ENCODE measurements around the gene DHX36.

DHX36 gene, protein sequence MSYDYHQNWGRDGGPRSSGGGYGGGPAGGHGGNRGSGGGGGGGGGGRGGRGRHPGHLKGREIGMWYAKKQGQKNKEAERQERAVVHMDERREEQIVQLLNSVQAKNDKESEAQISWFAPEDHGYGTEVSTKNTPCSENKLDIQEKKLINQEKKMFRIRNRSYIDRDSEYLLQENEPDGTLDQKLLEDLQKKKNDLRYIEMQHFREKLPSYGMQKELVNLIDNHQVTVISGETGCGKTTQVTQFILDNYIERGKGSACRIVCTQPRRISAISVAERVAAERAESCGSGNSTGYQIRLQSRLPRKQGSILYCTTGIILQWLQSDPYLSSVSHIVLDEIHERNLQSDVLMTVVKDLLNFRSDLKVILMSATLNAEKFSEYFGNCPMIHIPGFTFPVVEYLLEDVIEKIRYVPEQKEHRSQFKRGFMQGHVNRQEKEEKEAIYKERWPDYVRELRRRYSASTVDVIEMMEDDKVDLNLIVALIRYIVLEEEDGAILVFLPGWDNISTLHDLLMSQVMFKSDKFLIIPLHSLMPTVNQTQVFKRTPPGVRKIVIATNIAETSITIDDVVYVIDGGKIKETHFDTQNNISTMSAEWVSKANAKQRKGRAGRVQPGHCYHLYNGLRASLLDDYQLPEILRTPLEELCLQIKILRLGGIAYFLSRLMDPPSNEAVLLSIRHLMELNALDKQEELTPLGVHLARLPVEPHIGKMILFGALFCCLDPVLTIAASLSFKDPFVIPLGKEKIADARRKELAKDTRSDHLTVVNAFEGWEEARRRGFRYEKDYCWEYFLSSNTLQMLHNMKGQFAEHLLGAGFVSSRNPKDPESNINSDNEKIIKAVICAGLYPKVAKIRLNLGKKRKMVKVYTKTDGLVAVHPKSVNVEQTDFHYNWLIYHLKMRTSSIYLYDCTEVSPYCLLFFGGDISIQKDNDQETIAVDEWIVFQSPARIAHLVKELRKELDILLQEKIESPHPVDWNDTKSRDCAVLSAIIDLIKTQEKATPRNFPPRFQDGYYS

DNA sequence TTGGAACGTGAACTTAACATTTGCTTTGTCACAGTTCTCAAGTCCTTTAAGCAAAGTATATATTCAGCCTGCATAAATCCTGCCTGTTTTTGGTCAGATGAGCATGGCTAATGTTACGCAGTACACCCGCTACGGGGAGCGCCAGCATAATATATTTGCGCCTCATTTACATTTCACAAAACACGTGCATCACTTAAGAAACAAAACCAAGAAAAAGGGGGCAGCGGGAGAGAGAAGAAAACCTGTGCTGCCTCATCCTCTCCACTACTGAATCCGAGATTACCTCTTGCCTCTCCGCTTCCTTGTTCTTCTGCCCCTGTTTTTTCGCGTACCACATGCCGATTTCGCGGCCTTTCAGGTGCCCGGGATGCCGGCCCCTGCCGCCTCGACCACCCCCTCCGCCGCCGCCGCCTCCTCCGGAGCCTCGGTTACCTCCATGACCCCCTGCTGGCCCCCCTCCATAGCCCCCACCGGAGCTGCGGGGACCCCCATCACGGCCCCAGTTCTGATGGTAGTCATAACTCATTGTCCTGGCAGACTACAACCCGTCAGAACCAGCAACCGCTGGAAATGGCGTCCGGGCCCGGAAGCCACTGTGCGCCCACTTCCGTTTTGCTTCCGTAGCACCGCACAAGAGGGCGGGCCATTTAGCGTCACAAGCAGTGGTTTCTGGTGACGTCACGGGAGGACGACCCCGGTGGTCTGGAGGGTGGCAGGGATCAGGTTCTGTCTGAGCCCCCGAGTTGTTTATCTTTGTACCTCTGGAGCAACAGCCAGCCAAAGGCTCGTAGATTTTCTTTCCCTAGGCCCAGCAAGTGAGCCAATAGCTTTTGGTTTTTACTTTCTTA, at the start of gene DHX36:
DHX36 (minus strand) TSS at position 597 of the 848 bp plus-strand sequence; CDS start at position 526, 71 bp downstream.
- DNase-seq: peak; percentile 96

DNA sequence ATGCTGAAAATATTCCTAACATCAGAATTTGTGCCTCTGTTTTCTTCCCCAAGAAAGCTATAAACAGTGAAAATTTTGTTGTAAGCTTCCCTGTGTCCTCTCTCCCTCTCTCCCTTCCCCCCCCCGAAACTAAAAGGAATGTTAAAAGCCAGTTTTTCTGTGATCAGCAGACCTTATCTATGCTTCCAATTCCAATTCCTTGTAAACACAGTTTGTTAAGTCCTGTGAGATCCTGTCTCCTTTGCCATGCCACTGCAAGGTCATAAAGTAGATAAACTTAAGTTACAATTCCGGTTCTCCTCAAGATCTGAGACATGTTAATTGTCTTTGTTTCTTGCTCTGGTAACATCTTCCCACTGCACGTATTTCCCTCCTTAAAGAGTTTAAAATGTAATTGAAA, 42.9 kb upstream of the DHX36 start:
- no peak for DNase-seq

DNA sequence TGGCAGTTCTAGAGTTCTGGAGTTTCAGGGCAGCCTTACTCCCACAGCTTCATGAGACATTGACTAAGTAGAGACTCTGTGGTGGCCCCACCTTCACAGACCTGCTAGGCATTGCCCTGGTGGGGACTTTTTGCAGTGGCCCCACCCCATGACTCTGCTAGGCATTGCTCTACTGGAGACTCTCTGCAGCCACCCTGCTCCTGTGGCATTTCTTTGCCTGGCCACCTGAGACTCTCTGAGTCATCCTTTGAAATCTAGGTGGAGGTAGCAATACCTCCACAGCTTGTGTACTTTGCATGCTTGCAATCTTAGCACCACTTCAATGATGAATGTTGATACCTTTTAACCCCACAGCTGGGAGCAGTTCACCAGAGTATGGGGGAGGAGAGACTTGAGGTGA, 40.6 kb upstream of the DHX36 start:
- no peak for DNase-seq

DNA sequence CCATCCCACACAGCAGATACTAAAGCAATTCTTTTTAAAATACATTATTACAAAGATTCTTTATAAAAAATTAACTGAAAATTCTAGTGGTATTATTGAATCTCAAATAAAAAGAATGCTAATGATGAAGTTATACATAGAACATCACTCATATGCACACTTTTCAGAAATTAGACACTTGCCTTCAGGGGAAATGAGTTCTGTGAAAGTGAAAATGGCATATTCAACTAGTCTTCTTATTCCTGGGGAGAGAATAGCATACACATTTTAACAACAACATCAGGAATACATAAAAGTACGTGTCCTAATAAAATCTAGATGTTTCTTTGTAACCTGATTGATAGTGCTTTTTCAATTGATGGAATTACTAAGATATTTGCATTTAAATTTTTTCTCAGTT, 36.8 kb upstream of the DHX36 start:
- DNase-seq: no peak

DNA sequence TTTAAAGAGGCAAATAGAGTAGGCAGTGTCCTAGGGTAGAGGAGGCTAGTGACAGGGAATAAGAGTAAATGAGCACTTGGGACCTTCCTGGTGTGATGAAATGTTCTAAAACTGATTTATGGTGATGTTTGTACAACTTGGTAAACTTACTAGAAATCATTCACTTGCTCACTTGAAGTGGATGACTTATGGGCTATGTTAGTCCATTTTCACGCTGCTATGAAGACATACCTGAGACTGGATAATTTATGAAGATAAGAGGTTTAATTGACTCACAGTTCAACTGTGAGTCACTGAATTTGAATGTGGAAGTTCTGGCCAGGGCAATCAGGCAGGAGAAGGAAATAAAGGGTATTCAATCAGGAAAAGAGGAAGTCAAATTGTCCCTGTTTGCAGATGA, 31.7 kb upstream of the DHX36 start:
- DNase-seq: no peak

DNA sequence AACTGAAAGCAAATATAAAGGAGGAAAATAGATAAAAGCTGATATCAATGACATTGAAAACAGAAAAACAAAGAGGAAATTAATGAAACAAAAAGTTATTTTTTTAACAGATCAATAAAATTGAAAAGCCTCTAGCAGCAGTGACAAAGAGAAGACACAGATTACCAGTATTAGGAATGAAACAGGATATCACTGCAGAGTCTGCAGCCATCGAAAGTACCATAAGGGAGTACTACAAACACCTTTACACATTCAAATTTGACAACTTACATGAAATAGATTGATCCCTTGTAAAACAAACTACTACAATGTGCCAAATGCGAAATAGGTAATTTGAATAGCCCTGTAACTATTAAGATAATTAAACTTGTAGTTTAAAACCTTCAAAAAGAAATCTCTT, 24.9 kb upstream of the DHX36 start:
- DNase-seq: no peak

DNA sequence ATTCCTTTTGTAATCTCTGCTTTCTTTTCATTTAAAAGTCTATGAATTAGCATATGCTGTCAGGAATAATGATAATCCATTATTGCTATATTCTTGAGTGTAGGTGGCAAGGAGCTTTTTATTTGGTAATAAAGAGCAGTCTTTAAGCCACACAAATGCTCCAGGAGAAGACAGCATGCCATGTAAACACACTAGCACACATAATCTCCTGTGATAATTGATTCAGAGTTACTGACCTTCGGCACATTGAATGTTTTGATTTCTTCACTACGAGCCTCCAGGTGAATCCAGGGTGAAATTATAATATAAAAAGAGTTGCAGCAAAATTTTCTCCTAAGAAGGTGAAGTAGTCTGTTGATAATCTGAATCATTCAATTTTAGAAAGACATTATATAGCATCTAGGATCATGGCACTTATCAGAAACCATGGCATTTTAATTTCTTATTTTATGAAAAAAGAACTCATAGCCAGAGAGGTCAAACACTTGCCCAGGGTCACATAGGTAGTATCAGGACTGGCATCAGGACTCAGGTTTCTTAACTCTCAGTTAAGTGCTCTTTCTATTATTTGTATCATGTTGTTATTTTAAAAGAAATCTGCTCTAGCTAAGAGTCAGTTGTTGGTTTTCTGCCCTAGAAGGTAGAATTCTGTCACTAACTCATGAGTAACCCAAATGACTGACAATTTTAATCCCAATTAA, 21.3 kb upstream of the DHX36 start:
- DNase-seq: no peak

DNA sequence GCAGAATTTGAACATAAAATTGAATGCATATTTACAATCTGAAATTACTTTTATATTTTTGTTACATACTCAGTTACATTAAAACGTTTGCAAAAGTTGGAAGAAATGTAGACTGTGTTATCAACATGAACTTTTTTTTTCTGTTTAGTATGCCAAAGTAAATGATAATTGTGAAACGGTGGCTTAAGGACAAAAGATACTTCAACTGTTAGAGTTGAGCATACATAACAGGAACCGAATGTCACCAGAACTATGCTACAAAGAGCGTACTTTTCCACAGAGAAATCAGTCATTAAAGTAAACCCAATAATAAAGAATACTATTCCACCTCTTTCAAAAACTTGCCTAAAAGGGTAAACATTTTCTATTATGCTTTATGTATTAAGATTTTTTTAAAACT, 14.3 kb upstream of the DHX36 start:
- no peak for DNase-seq

DNA sequence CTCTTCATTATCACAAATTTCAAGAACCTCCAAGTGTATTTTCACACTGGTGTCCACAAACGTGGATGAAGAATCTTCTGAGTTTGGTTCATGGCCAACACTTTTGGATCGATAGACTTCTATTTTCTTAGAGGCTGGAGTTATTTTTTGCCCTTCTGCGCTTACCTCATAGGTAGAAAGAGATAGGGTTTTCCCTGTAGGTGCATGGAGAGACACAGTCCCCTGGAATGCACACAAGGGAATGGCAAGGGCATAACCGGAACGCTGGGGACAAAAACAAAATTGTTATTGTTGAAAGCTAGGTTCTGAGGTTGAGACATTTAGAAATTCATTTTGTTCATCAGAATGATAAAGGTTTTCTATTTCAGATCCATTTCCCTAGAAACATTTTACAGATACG, 13.7 kb upstream of the DHX36 start:
- no peak for DNase-seq

DNA sequence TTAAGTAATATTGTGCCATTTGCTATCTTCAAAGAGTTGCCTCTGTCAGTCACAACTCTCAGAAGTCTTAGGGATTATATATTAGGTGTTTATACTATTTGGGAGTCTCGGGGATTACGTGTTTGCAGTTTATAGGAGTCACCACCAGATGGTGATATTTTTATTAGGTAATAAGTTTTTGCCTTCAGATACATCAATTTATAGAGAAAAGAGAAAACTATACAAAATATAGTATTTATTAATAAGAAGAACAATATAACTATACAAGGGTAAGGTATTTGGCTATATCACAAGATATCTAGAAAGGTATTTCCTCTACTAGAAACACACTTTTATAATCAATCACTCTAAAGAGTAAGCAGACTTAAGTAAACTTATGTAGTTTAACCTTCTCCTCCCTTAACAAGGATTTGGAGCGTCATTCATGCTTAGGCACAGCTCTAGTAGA, 10.7 kb upstream of the DHX36 start:
- DNase-seq: no peak

DNA sequence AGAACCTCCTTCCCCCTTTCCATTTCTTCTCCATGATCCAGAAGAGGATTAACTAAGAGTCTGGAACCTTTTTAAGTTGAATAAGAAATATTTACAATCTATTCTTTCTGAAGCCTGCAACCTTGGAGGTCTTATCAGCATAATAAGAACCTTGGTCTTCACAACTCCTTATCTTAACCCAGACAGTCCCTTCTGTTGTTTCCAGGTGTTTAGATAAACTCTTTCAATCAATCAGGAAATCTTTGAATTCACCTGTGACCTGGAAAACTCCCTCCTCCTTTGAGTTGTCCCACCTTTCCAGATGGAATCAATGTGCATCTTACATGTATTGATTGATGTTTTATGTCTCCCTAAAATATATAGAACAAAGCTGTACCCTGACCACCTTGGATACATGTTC, 3.6 kb upstream of the DHX36 start:
- DNase-seq: no peak

DNA sequence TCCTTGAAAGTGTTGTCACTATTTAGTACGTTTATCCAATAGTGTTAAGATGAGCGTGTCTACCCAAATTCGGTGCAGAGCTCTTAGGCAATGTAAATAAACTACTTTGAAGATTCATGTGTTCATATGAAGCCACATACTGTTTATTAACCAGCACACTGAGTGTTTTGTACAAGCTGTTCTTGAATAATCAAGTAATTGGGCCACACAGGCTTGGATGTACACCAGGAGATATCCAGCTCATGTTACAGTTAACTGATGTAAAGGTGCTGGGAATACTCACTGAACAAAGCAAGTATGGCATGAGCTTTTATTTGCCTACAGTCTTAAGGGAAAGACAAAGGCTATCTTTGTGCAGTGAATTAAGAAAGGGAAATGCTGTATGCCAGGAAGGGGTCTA, 632 bp upstream of the DHX36 start:
- DNase-seq: no peak

DNA sequence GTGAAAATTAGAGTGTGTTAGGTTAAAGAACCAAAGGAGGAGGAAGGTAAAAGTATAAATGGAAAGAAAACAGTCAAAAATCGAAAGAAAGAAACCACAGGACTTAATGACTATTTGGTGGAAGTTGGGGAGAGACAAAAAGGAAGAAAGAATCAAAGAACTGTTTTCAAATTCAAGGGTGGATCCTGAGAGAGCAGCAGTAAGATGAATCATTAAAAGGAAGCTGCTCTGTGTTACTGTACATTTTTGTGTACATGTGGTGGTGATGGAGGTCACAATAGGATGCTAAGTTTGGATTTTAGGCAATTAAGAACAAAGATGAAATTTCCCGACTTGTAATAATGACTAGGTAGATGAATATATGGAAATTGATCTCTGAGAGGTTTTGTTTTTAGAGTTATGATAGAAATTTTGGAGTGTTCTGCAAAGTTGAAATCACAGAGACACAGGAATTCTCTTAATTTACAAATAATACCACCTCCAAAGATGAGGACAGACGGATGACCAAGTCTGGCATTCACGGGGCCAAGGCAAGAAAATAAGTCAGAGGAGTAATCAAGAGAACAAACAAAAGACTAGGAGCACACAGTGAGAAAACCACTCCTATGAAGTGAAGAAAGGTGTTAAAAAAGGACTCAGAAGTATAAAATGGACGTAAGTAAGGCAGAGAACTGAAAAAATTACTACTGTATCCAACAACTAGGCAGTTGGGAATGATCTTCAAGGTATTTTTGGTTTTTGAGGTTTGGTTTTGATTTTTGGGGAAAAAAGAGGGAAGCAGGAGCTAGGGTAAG, 7.1 kb downstream of the DHX36 start:
- no peak for DNase-seq

DNA sequence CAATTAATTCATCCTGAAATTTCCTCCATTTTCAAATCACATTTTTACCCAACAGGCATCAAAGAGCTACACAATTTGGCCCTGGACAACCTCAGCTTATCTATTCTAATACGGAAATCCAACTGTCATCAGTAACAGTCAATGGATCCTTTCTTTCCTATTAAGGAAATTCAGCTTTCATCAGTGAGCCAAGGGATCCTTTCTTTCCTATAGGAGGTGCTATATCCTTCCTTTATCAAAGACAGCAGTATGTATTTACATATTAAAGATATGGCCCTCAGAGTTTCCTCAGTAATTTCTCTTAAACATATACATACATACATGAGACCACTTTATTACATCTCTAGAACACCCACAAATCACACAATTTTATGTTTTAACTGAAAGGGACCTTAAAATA, 10.1 kb downstream of the DHX36 start:
- DNase-seq: no peak

DNA sequence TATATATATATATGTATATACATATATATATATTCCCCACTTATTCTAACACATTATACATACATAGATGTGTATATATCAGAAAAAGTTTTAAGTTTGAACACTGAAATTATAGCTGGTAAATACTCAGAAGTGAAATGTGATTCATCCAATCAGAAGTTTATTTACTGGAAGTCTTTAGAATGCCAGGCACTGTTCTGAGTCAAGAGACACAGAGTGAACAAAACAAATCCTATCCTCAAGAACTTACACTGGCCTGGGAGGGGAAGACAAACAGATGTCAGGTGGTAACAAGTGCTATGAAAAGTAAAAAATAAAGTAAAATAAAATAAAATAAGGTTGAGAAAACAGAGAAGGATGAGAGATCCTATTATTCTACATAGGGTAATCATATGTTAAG, 13.4 kb downstream of the DHX36 start:
- no peak for DNase-seq

DNA sequence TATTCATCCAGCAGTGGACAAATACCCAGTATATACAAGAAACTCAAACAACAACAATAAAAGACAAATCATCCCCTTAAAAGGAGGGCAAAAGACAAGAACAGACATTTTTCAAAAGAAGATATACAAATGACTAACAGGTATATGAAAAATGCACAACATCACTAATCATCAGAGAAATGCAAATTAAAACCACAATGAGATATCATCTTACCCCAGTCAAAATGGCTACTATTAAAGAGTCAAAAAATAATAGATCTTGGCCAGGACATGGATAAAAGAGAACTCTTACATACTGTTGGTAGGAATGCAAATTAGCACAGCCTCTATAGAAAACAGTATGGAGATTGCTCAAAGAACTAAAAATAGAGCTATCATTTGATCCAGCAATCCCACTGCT, 16.9 kb downstream of the DHX36 start:
- no peak for DNase-seq

DNA sequence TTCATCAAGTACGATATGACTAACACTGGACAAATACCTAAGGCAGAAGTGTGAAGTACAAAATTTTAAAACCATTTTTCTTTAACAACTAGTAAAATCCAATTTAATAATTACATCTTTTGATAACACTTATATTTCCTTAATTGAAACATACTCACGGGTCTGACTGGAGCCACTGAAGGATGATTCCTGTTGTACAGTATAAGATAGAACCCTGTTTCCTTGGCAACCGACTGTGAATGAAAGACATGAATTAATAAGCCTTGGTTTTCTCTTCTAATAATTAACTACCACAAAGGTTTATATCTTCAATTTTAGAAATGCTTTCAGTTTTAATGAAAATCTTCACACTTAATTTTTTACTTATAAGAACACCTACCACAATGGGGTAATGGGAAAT, 19.4 kb downstream of the DHX36 start:
- DNase-seq: no peak

DNA sequence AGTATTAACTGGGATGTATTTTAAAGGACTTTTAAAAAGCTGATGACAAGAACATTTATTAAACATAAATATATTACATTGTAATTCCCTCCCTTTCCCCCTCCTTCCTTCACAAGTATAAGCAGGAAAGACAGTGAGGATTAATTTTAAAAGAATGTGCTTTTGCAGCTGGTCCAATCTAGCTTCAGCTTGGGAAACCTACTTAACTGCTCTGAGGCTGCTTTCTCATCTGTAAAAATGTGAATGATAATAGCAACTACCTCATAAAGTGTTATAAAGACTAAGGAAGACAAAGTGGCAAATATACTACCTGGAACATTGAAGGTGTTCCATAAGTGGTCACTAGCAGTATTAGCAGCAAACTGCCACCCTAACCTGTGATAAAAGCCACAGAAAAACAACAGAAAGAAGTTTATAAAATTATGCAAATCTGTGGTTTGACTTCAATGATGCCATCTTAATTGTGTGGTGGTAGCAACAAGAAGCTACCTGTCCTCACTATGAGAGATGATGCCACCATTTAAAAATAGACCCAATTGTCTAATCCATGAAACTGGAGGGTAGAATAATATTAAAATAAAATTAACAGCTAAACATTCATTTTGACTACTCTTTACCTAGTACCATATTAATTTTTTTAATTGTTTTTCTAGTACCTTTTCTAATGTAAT, 20.0 kb downstream of the DHX36 start:
- no peak for DNase-seq

DNA sequence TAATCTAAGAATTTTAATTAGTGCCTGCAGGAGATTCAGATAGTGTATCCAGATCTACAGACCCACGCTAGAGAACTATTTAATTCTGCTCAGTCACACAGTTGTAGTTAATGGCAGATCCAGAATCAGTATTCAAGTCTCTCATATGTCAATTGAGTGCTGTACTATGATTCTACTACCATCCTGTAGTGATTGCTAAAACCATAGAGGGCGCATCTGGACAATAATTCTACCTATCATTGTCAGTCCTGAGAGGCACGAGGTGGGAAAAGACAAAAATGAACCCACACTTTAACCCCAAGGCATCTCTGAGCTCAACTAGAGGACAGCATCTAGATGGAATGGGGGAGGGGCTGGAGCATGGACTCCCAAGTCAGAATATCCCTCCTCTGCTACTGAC, 22.7 kb downstream of the DHX36 start:
- DNase-seq: no peak

DNA sequence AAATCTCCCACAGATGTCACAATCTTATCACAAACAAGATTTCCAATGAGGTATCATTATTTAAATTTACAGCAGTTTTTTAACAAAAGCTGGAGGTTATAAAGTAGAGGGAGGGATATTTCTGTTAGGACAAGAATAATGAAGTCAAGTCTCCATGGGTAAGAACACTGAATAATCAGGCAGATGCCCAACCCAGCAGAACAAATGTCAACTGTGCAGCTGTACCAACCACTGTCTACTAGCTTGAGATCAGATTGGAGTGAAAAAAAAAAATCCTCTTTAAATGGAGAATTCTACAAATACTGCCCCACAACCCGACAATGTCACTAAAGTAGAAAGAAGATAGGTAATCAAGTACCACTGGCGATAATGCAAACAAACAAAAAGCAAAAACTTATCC, 30.3 kb downstream of the DHX36 start:
- DNase-seq: no peak

DNA sequence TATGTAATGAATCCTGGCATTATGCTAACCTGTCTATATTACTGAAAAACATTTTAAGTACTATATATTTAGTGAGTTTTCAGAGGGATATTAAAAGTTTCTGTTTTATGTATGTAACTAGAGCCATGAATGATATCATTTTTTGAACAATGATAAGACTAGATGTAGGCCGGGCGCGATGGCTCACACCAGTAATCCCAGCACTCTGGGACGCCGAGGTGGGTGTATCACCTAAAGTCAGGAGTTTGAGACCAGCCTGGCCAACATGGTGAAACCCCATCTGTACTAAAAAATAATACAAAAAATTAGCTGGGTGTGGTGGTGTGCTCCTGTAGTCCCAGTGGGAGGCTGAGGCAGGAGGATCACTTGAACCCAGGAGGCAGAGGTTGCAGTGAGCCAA, 34.1 kb downstream of the DHX36 start:
- DNase-seq: no peak

Data from femur (tissue), 1 donor.